ENCODE data around the gene MGARP.
"Not testable (repeated sequence)": the region's sequence is repeated elsewhere in the genome, so short reads cannot be mapped to it uniquely, and the experiment has no call there.

The MGARP gene

GRCh38 chr4:139275281-139275735, 4.7 kb downstream of the MGARP start:
- no peak for FAIRE-seq
- no peak for TF ChIP-seq POLR2A (IDR thresholded peaks at IDR 0.05; ENCODE audit: low read depth, low read length)

DNA sequence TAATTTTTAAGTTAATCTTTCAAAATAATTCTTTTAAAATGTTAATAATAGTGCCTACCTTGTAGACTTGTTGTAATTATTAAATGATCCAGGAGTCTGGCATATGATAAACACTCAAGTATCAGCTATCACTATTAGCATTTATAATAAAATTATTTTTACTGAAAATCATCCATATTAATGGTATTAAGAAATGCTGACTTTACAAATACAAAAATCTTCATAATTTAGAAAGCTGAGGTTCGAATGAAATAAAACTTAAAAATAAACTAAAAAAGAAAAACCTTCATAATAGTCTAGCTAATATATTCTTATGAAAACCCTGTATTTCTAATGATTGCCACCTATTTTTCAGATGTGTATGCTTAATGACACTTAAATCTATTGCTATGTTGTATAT, 5.2 kb downstream of the MGARP start:
- TF ChIP-seq POLR2A (IDR thresholded peaks at IDR 0.05; ENCODE audit: low read depth, low read length) = no peak
- FAIRE-seq (no peak), DNase-seq (ENCODE audit: insufficient read length, low spot score) (no peak)

More at GRCh38 chr4:139275281-139275735, 4.7 kb downstream of the MGARP start:
- DNase-seq (ENCODE audit: insufficient read length, low spot score) = no peak

DNA sequence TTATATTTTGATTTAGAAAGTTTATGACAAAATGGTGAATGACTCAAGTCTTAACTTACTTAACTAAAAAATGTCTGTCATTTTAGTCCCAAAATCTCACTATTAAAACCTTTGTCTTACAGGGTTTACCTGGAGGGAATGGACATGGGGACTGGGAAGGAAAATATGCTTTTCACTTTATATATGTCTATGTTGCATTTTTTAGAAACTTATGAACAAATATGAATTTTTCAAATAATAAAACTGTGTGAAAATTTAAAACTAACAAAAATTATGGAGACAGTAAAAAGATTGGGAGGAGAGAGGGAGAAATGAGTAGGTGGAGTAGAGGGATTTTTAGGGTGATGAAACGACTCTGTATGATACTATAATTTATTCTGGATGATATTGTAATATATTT, 6.2 kb downstream of the MGARP start:
- no peak for FAIRE-seq
- TF ChIP-seq POLR2A (IDR thresholded peaks at IDR 0.05; ENCODE audit: low read depth, low read length) = no peak

DNA sequence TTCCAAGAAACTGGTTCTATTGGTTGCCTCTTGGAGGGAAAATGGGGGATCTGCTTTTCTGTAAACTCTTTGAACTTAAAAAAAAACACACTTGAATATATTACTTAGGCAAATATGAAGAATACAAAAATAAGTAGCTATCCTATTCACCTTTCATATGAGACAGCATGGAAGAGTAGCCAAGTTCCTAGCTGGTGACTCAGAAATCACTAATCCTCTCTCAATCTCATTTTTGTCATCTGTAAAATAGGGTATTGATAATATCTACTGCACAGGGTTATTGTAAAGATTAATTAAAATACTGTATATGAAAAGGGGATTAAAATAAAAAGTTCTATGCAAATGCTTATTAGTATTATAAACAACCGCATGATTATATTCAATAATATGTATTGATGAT, 12.7 kb downstream of the MGARP start:
- FAIRE-seq = no peak
- DNase-seq (ENCODE audit: insufficient read length, low spot score) = no peak
- TF ChIP-seq POLR2A (IDR thresholded peaks at IDR 0.05; ENCODE audit: low read depth, low read length) = no peak

More for the DNA sequence above, 6.2 kb downstream of the MGARP start:
- DNase-seq (ENCODE audit: insufficient read length, low spot score) = no peak

DNA sequence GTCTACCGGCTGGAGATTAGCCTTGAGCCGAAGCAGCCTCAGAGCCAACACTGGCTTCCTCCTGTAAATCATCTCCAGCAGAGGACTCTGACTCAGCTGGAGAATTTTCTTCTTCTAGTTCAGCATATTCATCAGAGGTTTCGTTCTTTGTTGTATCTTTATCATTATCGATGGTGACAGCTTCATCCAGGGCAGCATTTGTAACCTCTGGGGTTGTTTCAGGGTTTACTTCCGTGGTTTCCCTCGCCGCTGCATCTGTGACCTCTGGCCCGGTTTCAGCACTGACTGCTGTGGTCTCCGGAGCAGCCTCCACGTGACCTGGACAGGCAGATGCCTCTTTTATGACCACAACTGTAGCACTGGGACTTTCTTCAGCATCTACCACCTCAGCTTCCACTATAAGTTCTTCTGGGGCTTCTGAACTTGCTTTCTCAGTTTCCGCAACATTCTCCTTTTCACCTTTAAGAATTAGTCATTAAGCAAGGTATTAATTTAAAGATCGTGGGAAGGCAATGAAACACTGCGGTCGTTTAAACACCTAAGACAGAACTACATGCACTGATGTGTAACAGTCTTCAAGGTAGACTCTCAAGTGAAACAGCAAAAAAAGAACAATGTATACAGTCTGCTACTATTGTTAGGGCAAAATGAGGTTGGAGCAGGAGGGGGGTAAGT, 13.3 kb downstream of the MGARP start:
- DNase-seq (ENCODE audit: insufficient read length, low spot score) (peak; percentile 23), FAIRE-seq (peak; percentile 84)
- no peak for TF ChIP-seq POLR2A (IDR thresholded peaks at IDR 0.05; ENCODE audit: low read depth, low read length)

- DNase-seq (ENCODE audit: insufficient read length, low spot score) = no peak
- no peak for TF ChIP-seq POLR2A (IDR thresholded peaks at IDR 0.05; ENCODE audit: low read depth, low read length)
- FAIRE-seq = no peak
Measured at GRCh38 chr4:139266208-139266582, 13.8 kb downstream of the MGARP start.

DNA sequence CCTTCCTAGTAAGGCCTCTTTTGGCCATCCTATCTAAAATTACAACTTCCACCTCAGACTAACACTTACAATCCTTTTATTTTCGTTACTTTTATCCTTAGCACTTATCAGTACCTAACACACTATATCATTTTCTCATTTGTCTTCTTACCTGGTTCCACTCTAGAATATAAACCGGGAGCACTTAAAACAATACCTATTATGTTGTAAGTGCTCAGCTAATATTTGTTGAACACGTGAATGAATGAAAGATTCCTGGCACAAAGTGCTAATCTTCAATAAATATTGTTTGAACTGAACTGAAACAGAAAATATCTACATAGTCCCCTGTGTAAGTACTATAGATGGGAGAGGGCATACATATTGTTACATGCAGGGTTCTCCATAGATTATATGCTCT, 14.4 kb downstream of the MGARP start:
- TF ChIP-seq POLR2A (IDR thresholded peaks at IDR 0.05; ENCODE audit: low read depth, low read length) = no peak
- DNase-seq (ENCODE audit: insufficient read length, low spot score) (no peak), FAIRE-seq (no peak)

- DNase-seq (ENCODE audit: insufficient read length, low spot score) = no peak
- no peak for TF ChIP-seq POLR2A (IDR thresholded peaks at IDR 0.05; ENCODE audit: low read depth, low read length)
- no peak for FAIRE-seq
Measured at GRCh38 chr4:139256349-139256748, 23.7 kb downstream of the MGARP start.

DNA sequence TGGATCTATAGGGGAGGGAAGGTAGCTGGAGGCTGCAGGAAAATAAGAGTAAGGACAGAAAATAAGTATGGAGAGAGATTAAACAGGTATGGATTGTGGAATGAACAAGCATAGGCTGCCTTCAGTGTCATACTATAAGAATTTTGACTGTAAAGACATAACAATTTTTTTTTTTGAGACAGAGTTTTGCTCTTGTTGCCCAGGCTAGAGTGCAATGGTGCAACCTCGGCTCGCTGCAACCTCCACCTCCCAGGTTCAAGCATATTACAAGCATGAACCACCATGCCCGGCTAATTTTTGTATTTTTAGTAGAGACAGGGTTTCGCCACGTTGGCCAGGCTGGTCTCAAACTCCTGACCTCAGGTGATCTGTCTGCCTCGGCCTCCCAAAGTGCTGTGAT, 24.4 kb downstream of the MGARP start:
- not testable (repeated sequence) for DNase-seq (ENCODE audit: insufficient read length, low spot score); FAIRE-seq

DNA sequence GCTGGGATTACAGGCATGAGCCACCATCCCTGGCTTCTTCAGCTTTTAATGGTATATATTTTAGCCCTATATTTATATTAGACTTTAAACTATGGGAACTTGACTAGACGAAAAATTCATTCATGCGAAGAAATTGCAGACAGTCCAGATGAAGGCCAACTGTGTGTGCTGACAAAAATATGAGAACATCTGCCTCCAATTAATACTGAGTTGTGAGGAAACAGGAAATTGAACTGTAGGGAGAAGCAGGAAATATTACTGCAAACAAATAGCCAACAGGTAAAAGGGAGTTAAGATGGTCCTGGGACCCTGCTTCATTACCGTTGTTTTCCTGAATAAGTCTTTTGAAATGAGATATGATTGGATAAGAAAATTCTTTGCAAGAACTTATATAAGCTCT, 26.3 kb downstream of the MGARP start:
- TF ChIP-seq POLR2A (IDR thresholded peaks at IDR 0.05; ENCODE audit: low read depth, low read length) = no peak
- no peak for FAIRE-seq
- no peak for DNase-seq (ENCODE audit: insufficient read length, low spot score)

GRCh38 chr4:139253046-139253445, 27.0 kb downstream of the MGARP start:
- DNase-seq (ENCODE audit: insufficient read length, low spot score) (no peak), FAIRE-seq (no peak)
- TF ChIP-seq POLR2A (IDR thresholded peaks at IDR 0.05; ENCODE audit: low read depth, low read length) = no peak

DNA sequence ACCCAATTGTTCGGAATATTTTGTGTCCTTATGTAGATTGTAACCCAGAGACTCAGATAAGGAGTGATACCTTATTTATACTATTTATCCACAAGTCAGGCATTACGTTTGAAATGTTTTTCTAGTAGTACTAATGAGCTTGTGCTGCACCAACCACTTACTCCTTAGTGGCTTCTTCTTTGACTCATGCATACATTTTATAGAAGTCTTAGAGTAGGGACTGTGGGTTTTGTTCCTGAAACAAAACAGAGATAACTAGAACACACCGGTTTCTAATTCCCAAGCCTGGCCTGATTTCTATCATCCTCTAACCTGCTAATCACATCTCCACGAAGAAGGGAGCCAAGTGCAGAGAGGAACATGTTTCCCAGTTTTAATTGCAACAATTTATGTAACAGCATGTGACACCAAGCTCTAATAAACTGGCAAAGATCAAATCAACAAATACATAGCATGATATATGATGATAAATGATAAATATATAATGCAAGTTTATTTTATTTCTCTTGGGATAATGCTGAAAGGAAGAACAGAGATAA, 32.3 kb downstream of the MGARP start:
- no peak for FAIRE-seq
- no peak for DNase-seq (ENCODE audit: insufficient read length, low spot score)
- no peak for TF ChIP-seq POLR2A (IDR thresholded peaks at IDR 0.05; ENCODE audit: low read depth, low read length)

DNA sequence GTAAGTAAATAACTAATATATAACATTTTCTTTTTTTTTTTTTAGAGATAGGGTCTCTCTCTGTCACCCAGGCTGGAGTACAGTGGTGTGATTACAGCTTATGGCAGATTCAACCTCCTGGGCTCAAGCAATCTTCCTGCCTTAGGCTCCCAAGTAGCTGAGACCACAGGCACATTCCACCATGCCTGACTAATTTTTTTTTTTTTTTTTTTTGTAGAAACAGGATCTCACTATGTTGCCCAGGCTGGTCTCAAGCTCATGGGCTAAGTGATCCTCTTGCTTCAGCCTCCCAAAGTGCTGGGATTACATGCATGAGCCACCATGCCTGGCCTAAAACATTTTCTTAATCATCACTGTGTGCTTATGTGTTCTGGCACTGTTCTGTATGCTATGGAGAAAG, 32.8 kb downstream of the MGARP start:
- no peak for TF ChIP-seq POLR2A (IDR thresholded peaks at IDR 0.05; ENCODE audit: low read depth, low read length)
- DNase-seq (ENCODE audit: insufficient read length, low spot score) (no peak), FAIRE-seq (no peak)

DNA sequence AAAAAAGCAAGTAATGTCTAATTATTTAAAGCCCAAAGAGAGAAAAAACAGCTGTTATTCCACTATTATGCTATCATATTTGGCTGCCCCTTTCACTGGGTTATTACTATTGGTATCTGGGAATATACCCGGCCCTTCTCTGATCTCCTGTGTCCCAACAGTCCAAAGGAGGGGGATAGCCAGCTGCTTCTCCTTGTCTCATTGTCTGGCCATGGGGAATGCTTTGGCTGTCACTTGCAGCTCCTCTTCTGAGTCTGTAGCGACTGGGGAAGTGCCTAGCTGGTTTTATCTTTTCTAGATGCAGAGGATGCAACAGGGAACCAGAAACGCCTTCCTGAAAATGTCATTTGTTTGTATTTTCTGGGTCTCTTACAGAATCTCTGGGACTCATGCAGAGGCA, 33.9 kb downstream of the MGARP start:
- no peak for TF ChIP-seq POLR2A (IDR thresholded peaks at IDR 0.05; ENCODE audit: low read depth, low read length)
- FAIRE-seq (no peak), DNase-seq (ENCODE audit: insufficient read length, low spot score) (no peak)

DNA sequence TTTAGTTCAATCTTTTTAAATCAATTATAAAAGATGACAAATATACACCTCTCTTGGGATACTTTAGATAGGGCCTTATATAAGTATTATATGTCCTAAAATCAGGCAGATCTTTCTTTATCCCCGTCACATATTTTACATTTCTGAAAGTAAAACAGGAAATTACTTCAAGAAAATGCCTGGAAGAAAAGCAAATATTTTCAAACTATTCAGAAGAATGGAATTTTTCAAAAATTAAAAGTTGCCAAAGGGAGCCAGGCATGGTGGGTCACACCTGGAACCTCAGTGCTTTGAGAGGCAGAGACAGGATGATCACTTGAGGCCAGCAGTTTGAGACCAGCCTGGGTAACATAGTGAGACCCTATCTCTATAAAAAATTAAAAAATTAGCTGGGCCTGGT, 34.4 kb downstream of the MGARP start:
- no peak for DNase-seq (ENCODE audit: insufficient read length, low spot score)
- TF ChIP-seq POLR2A (IDR thresholded peaks at IDR 0.05; ENCODE audit: low read depth, low read length) = no peak
- FAIRE-seq = no peak
